ENCODE data around the gene YIPF2.

GRCh38 chr19:10921199-10921909, 7.1 kb downstream of the YIPF2 start:
- TF ChIP-seq CTCF (IDR thresholded peaks at IDR 0.05; ENCODE audit: low read length): no peak
- no peak for TF ChIP-seq EZH2 (IDR thresholded peaks at IDR 0.05; ENCODE audit: borderline replicate concordance, low read length)
